Upper lobe of left lung (tissue), 6 donors: ENCODE measurements around the gene SCO2. TPM values are rescaled to one million over a fixed set of nuclear protein-coding genes. Genes with fewer than 3 reads are reported as not detected.

ENCODE experiments used
- ATAC-seq, 2 donors: fragments of 200-7000 bp; cut with Tn5 transposase; one replicate each; pipeline ENCODE4 v1.9.1; 2022; ENCODE audit warnings: mild to moderate bottlenecking in 2 of 2, moderate library complexity in 2 of 2; ENCODE audit not compliant: low FRiP score in 2 of 2
- DNase-seq, 2 donors: peaks; one replicate each; pipeline ENCODE4 v3.0.0-alpha.2; 2019 to 2020
- H3K27ac ChIP-seq, 4 donors: fragments of 200-600 bp; sonication (generic); one replicate each; pipeline ENCODE4 v1.5.1; 2016 to 2019
- H3K27me3 ChIP-seq, 4 donors: fragments of 200-600 bp; sonication (generic); one replicate each; pipeline ENCODE4 v1.5.1; 2017 to 2019
- H3K36me3 ChIP-seq, 4 donors: fragments of 200-600 bp; sonication (generic); one replicate each; pipeline ENCODE4 v1.5.1; 2016 to 2019
- H3K4me1 ChIP-seq, 4 donors: fragments of 200-600 bp; sonication (generic); one replicate each; pipeline ENCODE4 v1.5.1; 2018 to 2019
- H3K4me3 ChIP-seq, 4 donors: fragments of 200-600 bp; sonication (generic); one replicate each; pipeline ENCODE4 v1.5.1; 2017 to 2019; ENCODE audit warnings: mild to moderate bottlenecking in 2 of 4, moderate library complexity in 1 of 4
- H3K9me3 ChIP-seq, 4 donors: fragments of 200-600 bp; sonication (generic); one replicate each; pipeline ENCODE4 v1.5.1; 2018 to 2019
- CTCF ChIP-seq, 6 experiments: fragments of 450-650 bp in 4 of 6; fragments of 200-600 bp in 2 of 6; sonication (generic) in 2 of 6; IDR thresholded peaks; one replicate each; pipeline ENCODE4 v1.5.1; 2016 to 2019; ENCODE audit warnings: antibody characterized with exemption in 6 of 6
- EP300 ChIP-seq, 4 donors: sonication (generic); formaldehyde crosslinking; IDR thresholded peaks; one replicate each; pipeline ENCODE4 v1.5.1; 2017; ENCODE audit warnings: antibody characterized with exemption in 4 of 4, control low read depth in 2 of 4
- POLR2A ChIP-seq, 4 donors: fragments of 450-650 bp; IDR thresholded peaks; one replicate each; pipeline ENCODE4 v1.5.1; 2016 to 2017; ENCODE audit warnings: antibody characterized with exemption in 4 of 4, mild to moderate bottlenecking in 2 of 4
- POLR2AphosphoS5 ChIP-seq, 2 donors: sonication (generic); formaldehyde crosslinking; IDR thresholded peaks; one replicate each; pipeline ENCODE4 v1.5.1; 2017; ENCODE audit warnings: antibody characterized with exemption in 2 of 2
- WGBS, 2 donors: methylation state at CpG; one replicate each; pipeline ENCODE4 v1.1.5; 2017 to 2018; 5-methylcytosine and 5-hydroxymethylcytosine counted together
- total RNA-seq, 6 donors: library from RNA; depleted of rRNA in 4 of 6; stranded (reverse); fragments of >200 nt in 4 of 6; gene quantifications; one replicate each; pipeline versions ENCODE4 v1.1.0 to v1.2.1, GENCODE V29; 2016 to 2021
- donor health status: DM: no; HTN: no; CAD: no; lungs with moderate emphysema.
- donor health status: DM: no; HTN: yes; CAD: no; lungs with severe emphysema.

Gene SCO2
- total RNA-seq, 6 donors from 2014 or later: 1.7 to 14.0 (median 9.2) TPM; not detected in 1

GRCh38 chr22:50571264-50572175, 46.1 kb upstream of the SCO2 start:
- Histone ChIP-seq H3K27me3 (no peaks in the 10 kb centered on the region), H3K9me3 (no peaks in the 10 kb centered on the region), H3K36me3 (peaks cover 4 to 39% (median 12%) of the 10 kb centered on the region in 4 donors), H3K4me1 (no peaks in the 10 kb centered on the region), H3K4me3 (no peak overlapping the region), H3K27ac (no peak overlapping the region)
- ATAC-seq (no peak), DNase-seq (no peak)
- 89 to 93% methylated on average over 3 to 24 of the region's 26 CpGs for WGBS, 2 donors
- TF ChIP-seq POLR2AphosphoS5 (IDR thresholded peaks at IDR 0.05) (no peak), EP300 (IDR thresholded peaks at IDR 0.05) (no peak), CTCF (IDR thresholded peaks at IDR 0.05) (no peak)

- DNase-seq (no peak), ATAC-seq (no peak)
- TF ChIP-seq POLR2AphosphoS5 (IDR thresholded peaks at IDR 0.05): no peak
- no peak for TF ChIP-seq EP300 (IDR thresholded peaks at IDR 0.05)
- TF ChIP-seq POLR2A (IDR thresholded peaks at IDR 0.05): no peak
- no peak for TF ChIP-seq CTCF (IDR thresholded peaks at IDR 0.05)
- Histone ChIP-seq H3K36me3 (peaks cover 4 to 39% (median 12%) of the 10 kb centered on the region in 4 donors), H3K9me3 (no peaks in the 10 kb centered on the region), H3K4me1 (no peaks in the 10 kb centered on the region), H3K4me3 (no peak overlapping the region), H3K27me3 (no peaks in the 10 kb centered on the region), H3K27ac (no peak overlapping the region)
- 95 to 100% methylated on average over 3 to 12 of the region's 12 CpGs for WGBS, 2 donors
Measured at GRCh38 chr22:50570861-50571260, 45.5 kb upstream of the SCO2 start.

- H3K36me3 ChIP-seq: peaks cover 4 to 39% (median 12%) of the 10 kb centered on the region in 4 donors
- H3K4me1 ChIP-seq: no peaks in the 10 kb centered on the region
- TF ChIP-seq EP300 (IDR thresholded peaks at IDR 0.05) (no peak), POLR2AphosphoS5 (IDR thresholded peaks at IDR 0.05) (no peak), CTCF (IDR thresholded peaks at IDR 0.05) (no peak), POLR2A (IDR thresholded peaks at IDR 0.05) (no peak)
- H3K4me3 ChIP-seq: no peak overlapping the region
- WGBS, 2 donors: 98 to 100% methylated on average over 3 to 12 of the region's 13 CpGs
- H3K9me3 ChIP-seq: no peaks in the 10 kb centered on the region
- H3K27ac ChIP-seq: no peak overlapping the region
- H3K27me3 ChIP-seq: no peaks in the 10 kb centered on the region
- DNase-seq (no peak), ATAC-seq (no peak)
Measured at GRCh38 chr22:50569896-50570535, 44.6 kb upstream of the SCO2 start.

- 88 to 92% methylated on average over 7 to 8 of the region's 8 CpGs for WGBS, 2 donors
- no peaks in the 10 kb centered on the region for H3K9me3 ChIP-seq
- no peak overlapping the region for H3K27ac ChIP-seq
- no peaks in the 10 kb centered on the region for H3K27me3 ChIP-seq
- no peak for TF ChIP-seq POLR2AphosphoS5 (IDR thresholded peaks at IDR 0.05)
- no peak for TF ChIP-seq POLR2A (IDR thresholded peaks at IDR 0.05)
- no peak for TF ChIP-seq EP300 (IDR thresholded peaks at IDR 0.05)
- TF ChIP-seq CTCF (IDR thresholded peaks at IDR 0.05): no peak
- no peak for ATAC-seq
- peaks cover 4 to 39% (median 12%) of the 10 kb centered on the region in 4 donors for H3K36me3 ChIP-seq
- no peak overlapping the region for H3K4me3 ChIP-seq
- no peak for DNase-seq
- H3K4me1 ChIP-seq: no peaks in the 10 kb centered on the region
Measured at GRCh38 chr22:50569041-50569459, 43.7 kb upstream of the SCO2 start.
